K562 (cell line): Measurements from ENCODE around the gene PRSS27. TPM values are rescaled to one million over a fixed set of nuclear protein-coding genes. Genes with fewer than 3 reads are reported as not detected.
A peak's percentile ranks its signal among the peaks of the same experiment; 100 is the strongest.

Experiments used
- ATAC-seq: fragments of 200-7000 bp; cut with Tn5 transposase; 3 replicates; pipeline ENCODE4 v1.9.1; 2020; ENCODE audit warnings: moderate library complexity
- BruUV-seq: library from RNA; stranded (reverse); fragments of 400-500 nt; replicated peaks from 2 replicates; lab custom pipeline; 2021; lab: Mats Ljungman, UMichigan
- CTCF ChIA-PET: fragments of 300-600 bp; formaldehyde crosslinking; extraction: SDS; loops from one replicate; lab custom pipeline; 2021; ENCODE audit warnings: low intra/inter-chr PET ratio; lab: Yijun Ruan, JAX
- POLR2A ChIA-PET: fragments of 300-600, 350-650 bp; sonication (Branson Sonifier 250); formaldehyde crosslinking; extraction: SDS; loops from one replicate; lab custom pipeline; 2021; ENCODE audit warnings: antibody characterized with exemption, inconsistent platforms; lab: Yijun Ruan, JAX
- DNase-seq, 4 experiments: peaks; one replicate each; pipeline versions ENCODE4 v3.0.0 to v3.0.0-alpha.2; 2011 to 2018; ENCODE audit warnings: low spot score in 3 of 4, mixed read lengths in 3 of 4; ENCODE audit errors: extremely low read depth in 1 of 4
- FAIRE-seq: peaks from 2 replicates; lab custom pipeline; 2011; peaks lifted over from hg19 to GRCh38; lab: Jason Lieb, UNC
- H2AFZ ChIP-seq: 2 replicates; pipeline ENCODE4 v1.6.0; 2011; ENCODE audit warnings: low read depth, low read length, control low read depth, inconsistent platforms
- H3K27ac ChIP-seq: fragments of 200-600 bp; 3 replicates; pipeline ENCODE4 v1.8.0; 2011; ENCODE audit warnings: low read depth, mild to moderate bottlenecking, control low read depth, inconsistent platforms, low read length, moderate library complexity, mixed read lengths; ENCODE audit errors: extremely low read depth
- H3K27me3 ChIP-seq, 2 experiments: fragments of 300-600 bp in 1 of 2; 2 replicates in 1 of 2; 3 replicates in 1 of 2; pipeline versions ENCODE4 v1.6.0 to v1.8.0; 2011; ENCODE audit warnings: inconsistent platforms in 2 of 2, low read length in 2 of 2, mild to moderate bottlenecking in 1 of 2, mixed read lengths in 1 of 2, moderate library complexity in 1 of 2; ENCODE audit not compliant: control insufficient read depth in 2 of 2, insufficient read depth in 2 of 2
- H3K36me3 ChIP-seq: fragments of 300-600 bp; 3 replicates; pipeline ENCODE4 v1.8.0; 2011; ENCODE audit warnings: mild to moderate bottlenecking, low read length, inconsistent platforms; ENCODE audit not compliant: control insufficient read depth, insufficient read depth
- H3K4me1 ChIP-seq, 2 experiments: fragments of 200-600 bp in 1 of 2; replicated peaks in 1 of 2; 2 replicates in 1 of 2; 3 replicates in 1 of 2; pipeline versions ENCODE4 v1.5.1 to v1.8.0; 2011; ENCODE audit warnings: inconsistent platforms in 2 of 2, low read length in 2 of 2, mild to moderate bottlenecking in 1 of 2, mixed read lengths in 1 of 2, moderate library complexity in 1 of 2; ENCODE audit not compliant: control insufficient read depth in 2 of 2, insufficient read depth in 2 of 2
- H3K4me2 ChIP-seq: 2 replicates; pipeline ENCODE4 v1.6.1; 2011; ENCODE audit warnings: low read length, control low read depth, inconsistent platforms, mixed read lengths; ENCODE audit not compliant: insufficient read depth
- H3K4me3 ChIP-seq: fragments of 200-600 bp; sonication (generic), shearing (Covaris generic); 2 replicates; pipeline ENCODE4 v1.5.1; 2016; ENCODE audit warnings: control low read depth, inconsistent platforms
- H3K79me2 ChIP-seq: fragments of 200-600 bp; 3 replicates; pipeline ENCODE4 v1.8.0; 2011; ENCODE audit warnings: low read length, inconsistent platforms; ENCODE audit not compliant: control insufficient read depth, insufficient read depth
- H3K9ac ChIP-seq, 2 experiments: 2 replicates each; pipeline versions ENCODE4 v1.6.0 to v1.6.1; 2011; ENCODE audit warnings: low read depth in 2 of 2, low read length in 2 of 2, control low read depth in 1 of 2, inconsistent platforms in 1 of 2, mild to moderate bottlenecking in 1 of 2, mixed read lengths in 1 of 2; ENCODE audit not compliant: insufficient read depth in 1 of 2
- H3K9me1 ChIP-seq: one replicate; pipeline ENCODE4 v1.6.0; 2011; ENCODE audit warnings: inconsistent platforms, mild to moderate bottlenecking, low read length, moderate library complexity; ENCODE audit not compliant: control insufficient read depth, insufficient read depth
- H3K9me3 ChIP-seq: replicated peaks from 2 replicates; pipeline ENCODE4 v1.5.1; 2011; ENCODE audit warnings: low read depth, low read length, inconsistent platforms; ENCODE audit not compliant: control insufficient read depth, insufficient read depth
- H4K20me1 ChIP-seq: replicated peaks from 2 replicates; pipeline ENCODE4 v1.6.1; 2011; ENCODE audit warnings: low read length, inconsistent platforms, mixed read lengths; ENCODE audit not compliant: control insufficient read depth, insufficient read depth
- CREB1 ChIP-seq, 2 experiments: sonication (generic) in 1 of 2; formaldehyde crosslinking in 1 of 2; IDR thresholded peaks; 2 replicates each; pipeline versions ENCODE4 v1.6.1 to v1.8.0; 2012 to 2022; ENCODE audit warnings: inconsistent platforms in 1 of 2, mild to moderate bottlenecking in 1 of 2, missing genetic modification reagents in 1 of 2, moderate library complexity in 1 of 2
- MCM5 ChIP-seq: fragments of 450-650 bp; IDR thresholded peaks from 2 replicates; pipeline ENCODE4 v1.6.1; 2016; ENCODE audit warnings: low read depth
- U2AF2 ChIP-seq: fragments of 200-400 bp; formaldehyde crosslinking; optimal IDR thresholded peaks from 2 replicates; pipeline ENCODE3; 2017; ENCODE audit warnings: low read depth, mild to moderate bottlenecking, low read length
- whole genome bisulfite sequencing: fragments of 100-300 bp; shearing (Covaris generic); methylation state at CpG from one replicate; pipeline ENCODE4 v1.1.6; 2016; ENCODE audit warnings: low coverage, mixed read lengths; ENCODE audit not compliant: insufficient coverage; ENCODE audit errors: missing lambda C conversion rate; 5-methylcytosine and 5-hydroxymethylcytosine counted together
- in situ Hi-C: fragments of 300-500 bp; cut with MboI; formaldehyde crosslinking; loops from 4 replicates; pipeline ENCODE4 v1.15.0; 2018; ENCODE audit warnings: inconsistent platforms, mixed read lengths
- intact Hi-C: fragments of 100-400 bp; cut with micrococcal nuclease; formaldehyde crosslinking; loops from 2 replicates; pipeline ENCODE4 v1.14.2; 2022
- polyA plus RNA-seq, 8 experiments: library from polyadenylated mRNA; depleted of rRNA in 4 of 8; stranded (reverse) in 5 of 8; unstranded in 3 of 8; fragments of >200 nt; fragmentation: Nextera tagmentation in 2 of 8; fragmentation: Illumina TruSeq in 1 of 8; extraction: Ambion mirVana in 2 of 8; extraction: Trizol in 1 of 8; gene quantifications; 2 replicates each; pipeline versions ENCODE4 v1.2.1 to v1.2.3, GENCODE V29; 2011 to 2014; ENCODE audit warnings: inconsistent platforms in 1 of 8, missing spikeins in 1 of 8
- total RNA-seq, 7 experiments: library from RNA; depleted of rRNA in 6 of 7; stranded (reverse); fragments of >200 nt in 6 of 7; fragmentation: Illumina TruSeq in 2 of 7; extraction: Trizol in 2 of 7; gene quantifications; 2 replicates each; pipeline versions ENCODE4 v1.2.1 to v1.2.3, GENCODE V29; 2011 to 2021; ENCODE audit warnings: low replicate concordance in 1 of 7
- TF ChIP-seq, protein P1 (sequence below): sonication (generic); formaldehyde crosslinking; IDR thresholded peaks from 2 replicates; pipeline ENCODE4 v1.8.1; 2022; ENCODE audit warnings: missing genetic modification reagents

Gene PRSS27
- total and polyA plus RNA-seq, 9 of the 15 experiments (the other 6 are each of a cell fraction or from before 2014, with no cell fraction given): 0.09 to 0.20 (median 0.17) TPM; not detected in 5

DNA sequence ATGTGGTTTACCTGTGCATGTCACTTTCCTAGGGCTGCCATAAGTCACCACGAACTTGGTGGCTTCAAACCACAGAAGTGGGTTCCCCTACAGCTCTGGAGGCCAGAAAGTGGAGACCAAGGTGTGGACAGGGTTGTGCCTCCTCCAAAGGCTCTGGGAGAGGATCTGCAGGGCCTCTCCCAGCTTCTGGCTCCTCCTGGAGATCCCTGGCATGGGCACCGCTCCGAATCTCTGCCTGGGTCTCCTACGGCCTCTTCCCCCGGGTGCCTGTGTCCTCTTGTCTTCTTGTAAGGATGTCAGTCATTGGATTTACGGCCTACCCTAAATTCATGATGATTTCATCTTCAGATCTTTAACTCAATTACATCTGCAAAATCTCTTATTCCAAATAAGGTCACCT, 29.9 kb upstream of the PRSS27 start (continued):
- TF ChIP-seq, protein P1, sequence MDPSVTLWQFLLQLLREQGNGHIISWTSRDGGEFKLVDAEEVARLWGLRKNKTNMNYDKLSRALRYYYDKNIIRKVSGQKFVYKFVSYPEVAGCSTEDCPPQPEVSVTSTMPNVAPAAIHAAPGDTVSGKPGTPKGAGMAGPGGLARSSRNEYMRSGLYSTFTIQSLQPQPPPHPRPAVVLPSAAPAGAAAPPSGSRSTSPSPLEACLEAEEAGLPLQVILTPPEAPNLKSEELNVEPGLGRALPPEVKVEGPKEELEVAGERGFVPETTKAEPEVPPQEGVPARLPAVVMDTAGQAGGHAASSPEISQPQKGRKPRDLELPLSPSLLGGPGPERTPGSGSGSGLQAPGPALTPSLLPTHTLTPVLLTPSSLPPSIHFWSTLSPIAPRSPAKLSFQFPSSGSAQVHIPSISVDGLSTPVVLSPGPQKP (CRISPR knock-in tag): no peak
- no peak for TF ChIP-seq U2AF2
- TF ChIP-seq, all 486 proteins: peak for 0

DNA sequence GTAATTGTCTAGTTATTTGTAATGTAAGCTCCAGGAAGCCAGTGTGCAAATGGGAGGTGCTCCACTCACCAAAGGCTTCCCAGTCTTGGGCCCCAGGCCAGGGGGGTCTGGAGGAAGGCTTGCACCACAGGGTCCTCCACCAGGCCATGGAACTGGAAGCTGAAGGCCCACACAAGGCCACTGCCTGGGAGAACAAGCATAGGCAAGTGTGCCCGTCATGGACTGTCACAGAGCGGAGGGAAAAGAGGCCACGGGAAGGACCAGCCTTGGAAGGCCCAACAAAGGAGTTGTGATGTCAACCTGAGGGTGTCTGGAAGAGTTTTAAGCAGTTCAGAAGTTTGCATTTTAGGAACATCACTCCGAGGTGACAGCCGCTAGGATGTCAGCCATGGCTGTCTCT, 29.5 kb upstream of the PRSS27 start:
- Histone ChIP-seq H3K27me3 (no peaks in the 10 kb centered on the region), H4K20me1 (peaks cover 7% of the 10 kb centered on the region; the same call in 1 of the 2 replicates), H3K9me3 (no peaks in the 10 kb centered on the region), H3K4me2 (no peak overlapping the region), H3K79me2 (peaks cover 35% of the 10 kb centered on the region), H2AFZ (no peak overlapping the region), H3K36me3 (peaks cover 22% of the 10 kb centered on the region; the same call in 2 of the 3 replicates), H3K9me1 (no peaks in the 10 kb centered on the region), H3K4me1 (peaks cover 11 to 27% of the 10 kb centered on the region in 2 experiments), H3K9ac (peak overlapping the region in 1 of 2 experiments; percentile 76; a peak in 2 of 4 replicates), H3K4me3 (no peak overlapping the region), H3K27ac (no peak overlapping the region)
- no TSS peak for BruUV-seq
- no peak for TF ChIP-seq CREB1 (IDR thresholded peaks at IDR 0.05)
- no peak for TF ChIP-seq CREB1 (CRISPR knock-in tag; IDR thresholded peaks at IDR 0.05)
- no peak for TF ChIP-seq MCM5
- FAIRE-seq (no peak), DNase-seq (no peak), ATAC-seq (no peak)
- POLR2A ChIA-PET: interaction anchor here (0.9 to 5.6 kb wide), 2 partner anchors 9 to 22 kb away, joined by 3 to 51 read pairs; no protein-coding TSS in a partner anchor
- intact Hi-C loops: no loop called here
- in situ Hi-C loops: no loop called here
- CTCF ChIA-PET: no interaction called here
- WGBS: 84% methylated on average over 5 of the region's 5 CpGs
